GOT3 (cell line): ENCODE results near the gene SLCO3A1.

ENCODE experiments used
- DNase-seq: peaks from one replicate; lab custom pipeline; 2025; ENCODE audit warnings: mixed read lengths; lab: John Stamatoyannopoulos, UW

SLCO3A1 gene

GRCh38 chr15:91912336-91912735 is 58.8 kb downstream of the SLCO3A1 start:
- no peak for DNase-seq

- DNase-seq = no peak
Measured at GRCh38 chr15:91913560-91913959, 60.1 kb downstream of the SLCO3A1 start.

- DNase-seq = no peak
Measured at GRCh38 chr15:91915576-91915975, 62.1 kb downstream of the SLCO3A1 start.

DNA sequence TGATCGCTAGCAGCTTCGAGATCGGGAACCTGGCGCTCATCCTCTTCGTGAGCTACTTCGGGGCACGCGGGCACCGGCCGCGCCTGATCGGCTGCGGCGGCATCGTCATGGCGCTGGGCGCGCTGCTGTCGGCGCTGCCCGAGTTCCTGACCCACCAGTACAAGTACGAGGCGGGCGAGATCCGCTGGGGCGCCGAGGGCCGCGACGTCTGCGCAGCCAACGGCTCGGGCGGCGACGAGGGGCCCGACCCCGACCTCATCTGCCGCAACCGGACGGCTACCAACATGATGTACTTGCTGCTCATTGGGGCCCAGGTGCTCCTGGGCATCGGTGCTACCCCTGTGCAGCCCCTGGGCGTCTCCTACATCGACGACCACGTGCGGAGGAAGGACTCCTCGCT is 62.5 kb downstream of the SLCO3A1 start:
- no peak for DNase-seq

- no peak for DNase-seq
Measured at GRCh38 chr15:91917686-91918360, 64.3 kb downstream of the SLCO3A1 start.

- no peak for DNase-seq
Measured at GRCh38 chr15:91919014-91919534, 65.6 kb downstream of the SLCO3A1 start.

DNA sequence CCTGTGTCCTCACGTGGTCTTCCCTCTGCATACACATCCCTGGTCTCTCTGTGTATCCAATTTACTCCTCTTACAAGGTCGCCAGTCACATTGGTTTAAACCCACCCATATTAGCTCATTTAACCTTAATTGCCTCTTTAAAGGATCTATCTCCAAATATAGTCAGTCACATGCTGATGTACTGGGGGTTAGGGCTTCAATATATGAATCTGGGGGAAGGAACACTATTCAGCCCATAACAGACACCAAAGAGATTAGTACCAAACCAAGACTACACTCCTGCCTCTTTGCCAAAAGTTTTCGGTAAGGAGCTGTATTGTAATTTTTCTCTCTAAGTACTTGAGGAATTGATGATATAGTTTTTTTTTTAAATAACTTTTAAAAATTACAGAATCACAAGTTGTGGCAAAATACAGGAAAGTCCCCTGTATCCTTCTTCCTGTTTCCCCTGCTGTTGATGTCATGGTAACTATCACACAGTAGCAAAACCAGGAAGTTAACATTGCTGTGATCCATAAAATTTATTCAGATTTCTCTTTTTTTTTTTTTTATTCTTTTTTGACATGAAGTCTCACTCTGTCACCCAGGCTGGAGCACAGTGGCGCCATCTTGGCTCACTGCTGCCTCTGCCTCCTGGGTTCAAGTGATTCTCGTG is 67.8 kb downstream of the SLCO3A1 start:
- no peak for DNase-seq

- DNase-seq = no peak
Measured at GRCh38 chr15:91921843-91922198, 68.3 kb downstream of the SLCO3A1 start.

DNA sequence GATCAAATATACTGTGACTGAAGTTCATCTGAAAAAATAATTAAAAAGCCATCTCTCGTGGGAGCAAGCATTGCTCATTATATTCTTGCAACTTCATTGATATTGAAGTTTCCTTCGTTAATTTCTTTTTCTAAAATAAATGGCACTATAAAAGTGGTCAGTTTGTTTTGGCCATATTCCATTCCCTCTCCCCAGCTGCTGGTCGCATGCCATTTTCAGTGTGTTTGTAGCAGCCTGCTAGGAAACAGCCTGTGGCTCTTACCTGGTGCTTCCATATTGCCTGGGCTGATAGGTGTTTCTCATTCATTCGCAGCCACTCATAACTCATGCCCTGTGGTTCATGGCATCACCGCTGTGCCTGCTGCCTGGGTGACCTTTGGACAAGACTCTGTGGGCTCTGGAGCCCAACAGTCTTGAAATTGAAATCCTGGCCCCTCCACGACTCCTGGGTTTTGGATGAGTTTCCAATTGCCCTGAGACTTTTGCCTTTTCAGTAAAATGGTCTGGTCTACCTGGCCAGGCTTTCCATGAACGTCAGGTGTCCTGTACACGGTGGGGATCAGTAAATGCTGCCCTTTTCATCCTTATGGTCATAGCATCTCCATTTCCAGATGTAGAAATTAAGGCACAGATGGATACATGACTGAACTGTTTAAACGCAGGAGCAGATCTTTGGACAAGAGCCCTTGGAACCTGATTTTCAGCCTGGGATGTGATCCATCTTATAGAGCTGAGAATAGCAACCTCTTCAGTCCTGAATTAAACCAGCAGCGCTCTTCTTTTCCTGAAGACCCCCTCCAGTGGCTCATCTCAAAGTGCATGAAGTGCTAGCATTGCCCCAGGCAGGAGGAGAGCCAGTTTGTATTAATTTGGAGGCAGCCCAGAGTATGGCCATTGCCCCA is 69.4 kb downstream of the SLCO3A1 start:
- no peak for DNase-seq

GRCh38 chr15:91924183-91924582 is 70.7 kb downstream of the SLCO3A1 start:
- no peak for DNase-seq

GRCh38 chr15:91924837-91925495 is 71.5 kb downstream of the SLCO3A1 start:
- DNase-seq = no peak

DNA sequence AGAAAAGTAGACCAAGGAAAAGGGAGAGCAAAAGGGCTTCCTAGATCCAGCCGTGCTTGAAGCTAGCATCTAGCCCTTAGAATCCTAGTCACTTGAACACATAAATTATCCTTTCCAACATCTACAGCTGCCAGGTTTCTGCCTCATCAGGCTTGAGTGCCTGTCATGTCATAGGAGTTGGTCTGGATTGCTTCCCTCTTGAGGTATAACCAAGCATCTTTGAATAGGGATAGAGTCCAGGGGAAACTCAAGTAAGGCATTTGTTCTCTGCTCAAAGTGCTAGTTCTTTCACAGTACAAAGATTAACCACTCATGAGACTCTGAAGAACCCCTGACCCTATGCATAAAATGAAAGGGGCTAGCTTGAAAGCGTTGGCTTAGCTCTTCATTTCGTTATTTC is 72.3 kb downstream of the SLCO3A1 start:
- no peak for DNase-seq

- no peak for DNase-seq
Measured at GRCh38 chr15:91926908-91927270, 73.4 kb downstream of the SLCO3A1 start.

GRCh38 chr15:91927585-91927984 is 74.1 kb downstream of the SLCO3A1 start:
- no peak for DNase-seq

- DNase-seq = no peak
Measured at GRCh38 chr15:91928675-91929074, 75.2 kb downstream of the SLCO3A1 start.

- no peak for DNase-seq
Measured at GRCh38 chr15:91929509-91929908, 76.0 kb downstream of the SLCO3A1 start.

- no peak for DNase-seq
Measured at GRCh38 chr15:91930092-91930491, 76.6 kb downstream of the SLCO3A1 start.

GRCh38 chr15:91936182-91936775 is 82.8 kb downstream of the SLCO3A1 start:
- DNase-seq = no peak

DNA sequence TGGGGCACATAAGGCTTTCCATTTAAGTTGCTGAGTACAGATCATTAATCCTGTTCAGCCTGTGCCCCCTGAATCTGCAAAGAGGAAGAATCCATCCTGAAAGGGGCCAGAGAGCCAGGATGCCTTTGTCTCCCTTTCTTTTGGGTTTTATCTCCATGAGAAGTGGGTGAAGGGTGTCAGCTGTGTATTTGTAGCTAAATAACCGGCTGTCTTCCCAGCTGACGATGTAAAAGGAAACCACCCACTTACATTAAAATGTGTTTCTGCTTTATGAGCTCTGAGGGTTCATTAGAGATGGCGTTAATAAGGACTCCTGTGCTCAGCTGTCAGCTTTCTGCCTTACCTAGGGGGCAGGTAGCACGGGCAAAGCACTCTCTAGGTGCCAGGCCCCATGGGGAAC is 83.4 kb downstream of the SLCO3A1 start:
- no peak for DNase-seq

GRCh38 chr15:91938136-91938535 is 84.6 kb downstream of the SLCO3A1 start:
- DNase-seq = no peak

GRCh38 chr15:91939403-91939831 is 85.9 kb downstream of the SLCO3A1 start:
- DNase-seq = no peak
